ENCODE results near the gene SLC66A2. TPM values are rescaled to one million over a fixed set of nuclear protein-coding genes. Genes with fewer than 3 reads are reported as not detected.

The SLC66A2 gene
- total RNA-seq, 2 donors from 2014 or later: 39.1 to 51.2 TPM

GRCh38 chr18:79964330-79965118 lies 13.1 kb upstream of the SLC66A2 start, which contains the start of gene HSBP1L1:
HSBP1L1 (plus strand) TSS chr18:79964643; CDS start chr18:79964736, 93 bp downstream.
- DNase-seq (ENCODE audit: low spot score): no peak
- H3K27ac ChIP-seq: peak within 1 kb of the TSS; percentile 35 to 43
- H3K27me3 ChIP-seq (replicated peaks; ENCODE audit: insufficient read depth): no peaks in the 10 kb centered on the region
- TF ChIP-seq, protein P1, sequence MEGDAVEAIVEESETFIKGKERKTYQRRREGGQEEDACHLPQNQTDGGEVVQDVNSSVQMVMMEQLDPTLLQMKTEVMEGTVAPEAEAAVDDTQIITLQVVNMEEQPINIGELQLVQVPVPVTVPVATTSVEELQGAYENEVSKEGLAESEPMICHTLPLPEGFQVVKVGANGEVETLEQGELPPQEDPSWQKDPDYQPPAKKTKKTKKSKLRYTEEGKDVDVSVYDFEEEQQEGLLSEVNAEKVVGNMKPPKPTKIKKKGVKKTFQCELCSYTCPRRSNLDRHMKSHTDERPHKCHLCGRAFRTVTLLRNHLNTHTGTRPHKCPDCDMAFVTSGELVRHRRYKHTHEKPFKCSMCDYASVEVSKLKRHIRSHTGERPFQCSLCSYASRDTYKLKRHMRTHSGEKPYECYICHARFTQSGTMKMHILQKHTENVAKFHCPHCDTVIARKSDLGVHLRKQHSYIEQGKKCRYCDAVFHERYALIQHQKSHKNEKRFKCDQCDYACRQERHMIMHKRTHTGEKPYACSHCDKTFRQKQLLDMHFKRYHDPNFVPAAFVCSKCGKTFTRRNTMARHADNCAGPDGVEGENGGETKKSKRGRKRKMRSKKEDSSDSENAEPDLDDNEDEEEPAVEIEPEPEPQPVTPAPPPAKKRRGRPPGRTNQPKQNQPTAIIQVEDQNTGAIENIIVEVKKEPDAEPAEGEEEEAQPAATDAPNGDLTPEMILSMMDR (IDR thresholded peaks at IDR 0.05): peak; percentile 27
- H3K4me1 ChIP-seq (ENCODE audit: control insufficient read depth in 1 of 2, low read depth in 2 of 2): peaks cover 5 to 17% of the 10 kb centered on the region in 2 donors
- H3K4me3 ChIP-seq: peak within 1 kb of the TSS; percentile 88
- no peak for ATAC-seq (ENCODE audit: insufficient number of reproducible peaks, low FRiP score, low read depth)
- H3K36me3 ChIP-seq: no peaks in the 10 kb centered on the region
- no peaks in the 10 kb centered on the region for H3K9me3 ChIP-seq

DNA sequence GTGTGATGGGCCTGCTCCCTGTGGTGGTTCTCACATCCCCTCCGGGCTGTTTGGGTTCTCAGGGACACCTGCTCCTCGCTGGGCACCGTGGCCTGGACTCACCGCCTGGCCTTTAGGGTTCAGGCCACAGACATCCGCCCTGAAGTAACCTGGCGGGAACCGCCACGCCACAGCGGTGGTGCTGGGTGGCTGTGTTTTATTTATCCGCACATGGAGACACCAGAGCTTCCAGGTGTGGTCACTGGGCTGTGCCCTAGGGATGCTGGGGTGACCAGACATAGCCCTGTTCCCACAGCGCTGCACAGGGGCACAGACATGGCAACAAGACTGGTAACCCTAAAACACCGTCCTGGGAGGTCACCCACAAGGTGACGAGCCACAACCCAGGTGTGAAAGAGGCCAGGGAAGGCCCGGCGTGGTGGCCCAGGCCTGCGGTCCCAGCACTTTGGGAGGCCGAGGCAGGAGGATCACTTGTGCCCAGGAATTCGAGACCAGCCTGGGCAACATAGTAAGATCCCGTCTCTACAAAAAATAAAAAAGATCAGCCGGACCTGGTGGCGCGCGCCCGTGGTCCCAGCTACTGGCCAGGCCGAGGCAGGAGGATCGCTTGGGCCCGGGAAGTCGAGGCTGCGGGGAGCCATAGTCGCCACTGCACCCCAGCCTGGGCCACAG lies 12.3 kb upstream of the SLC66A2 start:
- TF ChIP-seq, protein P1 (IDR thresholded peaks at IDR 0.05): no peak
- H3K36me3 ChIP-seq: no peaks in the 10 kb centered on the region
- DNase-seq (ENCODE audit: low spot score) (no peak), ATAC-seq (ENCODE audit: insufficient number of reproducible peaks, low FRiP score, low read depth) (no peak)
- peak overlapping the region; percentile 88 for H3K4me3 ChIP-seq
- H3K27ac ChIP-seq: no peak overlapping the region
- H3K27me3 ChIP-seq (replicated peaks; ENCODE audit: insufficient read depth): no peaks in the 10 kb centered on the region
- H3K4me1 ChIP-seq (ENCODE audit: control insufficient read depth in 1 of 2, low read depth in 2 of 2): peaks cover 5 to 17% of the 10 kb centered on the region in 2 donors
- H3K9me3 ChIP-seq: no peaks in the 10 kb centered on the region

DNA sequence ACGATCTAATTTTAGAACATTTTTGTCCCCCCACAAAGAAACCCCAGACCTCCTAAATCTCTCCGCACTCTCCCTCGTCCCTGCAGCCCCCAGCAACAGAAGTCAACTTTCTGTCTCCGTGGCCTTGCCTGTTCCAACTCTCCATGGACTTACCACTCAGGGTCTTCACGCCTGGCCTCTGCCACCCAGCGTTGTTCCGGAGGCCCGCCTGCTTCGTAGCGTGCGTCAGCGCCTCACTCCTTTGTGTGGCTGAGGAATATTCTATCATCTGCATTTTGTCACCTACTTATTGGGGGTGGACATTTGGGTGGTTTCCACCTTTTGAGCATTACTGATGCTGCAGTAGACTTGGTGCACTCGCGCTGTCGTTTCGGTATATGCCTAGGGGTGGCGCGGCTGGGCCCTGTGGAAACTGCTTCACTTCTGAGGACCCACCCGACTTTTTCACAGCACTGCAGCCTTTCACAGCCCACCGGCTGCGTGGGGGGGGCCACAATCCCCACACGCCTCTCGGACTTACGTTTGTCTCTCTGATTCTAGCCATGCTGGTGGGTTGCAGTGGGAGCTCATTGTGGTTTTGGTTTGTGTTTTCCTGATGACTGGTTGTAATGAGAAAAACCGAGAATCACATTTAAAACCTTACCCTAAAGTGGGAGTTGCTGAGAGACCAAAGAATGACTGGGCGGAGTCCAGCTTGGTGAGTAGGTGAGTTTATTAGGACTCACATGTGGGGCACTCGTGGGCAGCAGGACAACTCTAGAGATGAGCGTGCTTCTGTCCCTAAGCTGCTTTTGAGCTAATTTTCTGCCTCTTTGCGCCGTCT lies 11.6 kb upstream of the SLC66A2 start:
- H3K4me1 ChIP-seq (ENCODE audit: control insufficient read depth in 1 of 2, low read depth in 2 of 2): peaks cover 5 to 17% of the 10 kb centered on the region in 2 donors
- H3K27me3 ChIP-seq (replicated peaks; ENCODE audit: insufficient read depth): no peaks in the 10 kb centered on the region
- TF ChIP-seq, protein P1 (IDR thresholded peaks at IDR 0.05): no peak
- H3K36me3 ChIP-seq: no peaks in the 10 kb centered on the region
- no peaks in the 10 kb centered on the region for H3K9me3 ChIP-seq
- H3K4me3 ChIP-seq: no peak overlapping the region
- DNase-seq (ENCODE audit: low spot score): no peak
- H3K27ac ChIP-seq: no peak overlapping the region
- ATAC-seq (ENCODE audit: insufficient number of reproducible peaks, low FRiP score, low read depth): no peak

DNA sequence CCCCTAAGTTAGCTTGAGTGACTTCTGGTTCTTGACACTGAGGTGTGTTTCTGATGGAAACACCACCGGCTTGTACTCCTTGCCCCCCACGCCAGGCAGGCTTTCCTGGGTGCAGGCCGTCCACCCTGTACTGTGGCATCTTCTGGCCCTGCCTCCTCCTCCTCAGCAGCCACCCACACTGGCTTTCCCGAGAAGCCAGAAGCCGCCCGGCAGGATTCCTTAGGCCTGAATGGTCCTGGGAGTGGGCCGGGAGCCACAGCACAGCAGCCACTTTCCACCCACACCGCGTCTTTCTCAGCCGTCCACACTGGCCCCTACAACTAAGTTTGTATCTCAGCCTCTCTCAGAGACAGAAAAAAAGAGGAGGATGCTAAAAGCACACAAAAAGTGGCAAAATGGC lies 10.9 kb upstream of the SLC66A2 start:
- H3K4me3 ChIP-seq: no peak overlapping the region
- H3K27me3 ChIP-seq (replicated peaks; ENCODE audit: insufficient read depth): no peaks in the 10 kb centered on the region
- H3K36me3 ChIP-seq: no peaks in the 10 kb centered on the region
- H3K9me3 ChIP-seq: no peaks in the 10 kb centered on the region
- peaks cover 5 to 17% of the 10 kb centered on the region in 2 donors for H3K4me1 ChIP-seq (ENCODE audit: control insufficient read depth in 1 of 2, low read depth in 2 of 2)
- TF ChIP-seq, protein P1 (IDR thresholded peaks at IDR 0.05): no peak
- DNase-seq (ENCODE audit: low spot score) (no peak), ATAC-seq (ENCODE audit: insufficient number of reproducible peaks, low FRiP score, low read depth) (no peak)
- H3K27ac ChIP-seq: no peak overlapping the region

All from thoracic aorta (tissue), 2 donors.